GM12875 (cell line): ENCODE measurements around the gene HECTD3.

Experiments used
- H3K4me3 ChIP-seq: one replicate; pipeline ENCODE4 v1.5.1; 2011; ENCODE audit warnings: low read depth, low read length, control low read depth
- TF ChIP-seq, protein P1 (sequence below): IDR thresholded peaks from 2 replicates; pipeline ENCODE4 v1.5.1; 2011; ENCODE audit warnings: low read depth, mild to moderate bottlenecking, control low read depth, inconsistent platforms, low read length, moderate library complexity, borderline replicate concordance; ENCODE audit not compliant: insufficient read depth

HECTD3 gene

GRCh38 chr1:45014321-45015028 lies 3.4 kb upstream of the HECTD3 start:
- TF ChIP-seq, protein P1, sequence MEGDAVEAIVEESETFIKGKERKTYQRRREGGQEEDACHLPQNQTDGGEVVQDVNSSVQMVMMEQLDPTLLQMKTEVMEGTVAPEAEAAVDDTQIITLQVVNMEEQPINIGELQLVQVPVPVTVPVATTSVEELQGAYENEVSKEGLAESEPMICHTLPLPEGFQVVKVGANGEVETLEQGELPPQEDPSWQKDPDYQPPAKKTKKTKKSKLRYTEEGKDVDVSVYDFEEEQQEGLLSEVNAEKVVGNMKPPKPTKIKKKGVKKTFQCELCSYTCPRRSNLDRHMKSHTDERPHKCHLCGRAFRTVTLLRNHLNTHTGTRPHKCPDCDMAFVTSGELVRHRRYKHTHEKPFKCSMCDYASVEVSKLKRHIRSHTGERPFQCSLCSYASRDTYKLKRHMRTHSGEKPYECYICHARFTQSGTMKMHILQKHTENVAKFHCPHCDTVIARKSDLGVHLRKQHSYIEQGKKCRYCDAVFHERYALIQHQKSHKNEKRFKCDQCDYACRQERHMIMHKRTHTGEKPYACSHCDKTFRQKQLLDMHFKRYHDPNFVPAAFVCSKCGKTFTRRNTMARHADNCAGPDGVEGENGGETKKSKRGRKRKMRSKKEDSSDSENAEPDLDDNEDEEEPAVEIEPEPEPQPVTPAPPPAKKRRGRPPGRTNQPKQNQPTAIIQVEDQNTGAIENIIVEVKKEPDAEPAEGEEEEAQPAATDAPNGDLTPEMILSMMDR, result peak; percentile 91
- no peak overlapping the region for H3K4me3 ChIP-seq

DNA sequence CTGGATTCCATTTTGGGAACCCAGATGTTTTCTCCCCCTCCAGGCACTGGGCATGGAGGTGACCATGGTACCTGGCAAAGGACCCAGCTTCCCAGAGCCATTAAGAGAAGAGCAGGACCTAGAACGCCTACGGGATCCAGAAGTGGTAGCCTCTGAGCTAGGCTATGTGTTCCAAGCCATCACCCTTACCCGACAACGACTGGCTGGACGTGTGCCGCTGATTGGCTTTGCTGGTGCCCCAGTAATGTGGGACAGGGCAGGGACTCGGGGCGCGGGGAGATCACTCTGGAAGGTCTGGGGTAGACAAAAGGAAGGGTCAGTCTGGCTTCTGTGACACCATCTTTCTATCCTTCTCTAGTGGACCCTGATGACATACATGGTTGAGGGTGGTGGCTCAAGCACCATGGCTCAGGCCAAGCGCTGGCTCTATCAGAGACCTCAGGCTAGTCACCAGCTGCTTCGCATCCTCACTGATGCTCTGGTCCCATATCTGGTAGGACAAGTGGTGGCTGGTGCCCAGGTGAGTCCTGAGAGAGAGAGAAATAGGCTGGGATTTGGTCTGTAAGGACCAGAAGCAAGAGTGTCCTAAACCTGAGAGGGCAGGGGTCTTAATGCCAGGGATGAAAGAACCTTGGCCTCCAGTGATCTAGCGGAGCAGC lies 2.6 kb upstream of the HECTD3 start:
- TF ChIP-seq, protein P1, result no peak
- H3K4me3 ChIP-seq, result no peak overlapping the region

DNA sequence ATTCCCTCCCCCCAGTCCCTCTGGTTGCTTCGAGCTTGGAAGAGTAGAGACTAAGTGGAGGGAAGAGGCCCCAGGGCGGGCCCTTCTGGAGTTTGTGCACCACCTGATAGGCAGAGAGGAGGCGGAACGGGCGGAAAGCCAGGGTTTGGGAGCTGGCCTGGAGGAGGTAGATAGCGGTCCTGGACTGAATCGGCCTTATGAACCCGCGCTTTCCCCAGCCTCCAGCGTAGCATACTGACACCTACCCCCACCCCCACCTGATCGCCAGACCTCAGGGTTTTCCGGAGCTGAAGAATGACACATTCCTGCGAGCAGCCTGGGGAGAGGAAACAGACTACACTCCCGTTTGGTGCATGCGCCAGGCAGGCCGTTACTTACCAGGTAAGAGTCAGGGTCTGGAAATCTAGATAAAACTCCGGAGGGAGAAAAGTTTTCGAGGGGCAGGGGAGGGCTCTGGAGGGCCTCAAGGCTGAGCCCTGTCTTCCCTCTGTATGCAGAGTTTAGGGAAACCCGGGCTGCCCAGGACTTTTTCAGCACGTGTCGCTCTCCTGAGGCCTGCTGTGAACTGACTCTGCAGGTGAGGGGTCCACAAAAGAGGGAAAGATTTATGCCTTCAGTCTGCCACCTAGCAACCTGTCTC lies 1.6 kb upstream of the HECTD3 start:
- H3K4me3 ChIP-seq, result peak overlapping the region; percentile 65
- TF ChIP-seq, protein P1, result no peak

GRCh38 chr1:45011837-45012638 lies 914 bp upstream of the HECTD3 start, which contains the start of gene UROD:
Gene UROD (plus strand): TSS chr1:45012254. CDS start chr1:45012266, 12 bp downstream.
- TF ChIP-seq, protein P1, result no peak
- H3K4me3 ChIP-seq, result peak within 1 kb of the TSS; percentile 90

- peak overlapping the region; percentile 90 for H3K4me3 ChIP-seq
- TF ChIP-seq, protein P1, result no peak
Observed at GRCh38 chr1:45009956-45010854, 919 bp downstream of the HECTD3 start.

DNA sequence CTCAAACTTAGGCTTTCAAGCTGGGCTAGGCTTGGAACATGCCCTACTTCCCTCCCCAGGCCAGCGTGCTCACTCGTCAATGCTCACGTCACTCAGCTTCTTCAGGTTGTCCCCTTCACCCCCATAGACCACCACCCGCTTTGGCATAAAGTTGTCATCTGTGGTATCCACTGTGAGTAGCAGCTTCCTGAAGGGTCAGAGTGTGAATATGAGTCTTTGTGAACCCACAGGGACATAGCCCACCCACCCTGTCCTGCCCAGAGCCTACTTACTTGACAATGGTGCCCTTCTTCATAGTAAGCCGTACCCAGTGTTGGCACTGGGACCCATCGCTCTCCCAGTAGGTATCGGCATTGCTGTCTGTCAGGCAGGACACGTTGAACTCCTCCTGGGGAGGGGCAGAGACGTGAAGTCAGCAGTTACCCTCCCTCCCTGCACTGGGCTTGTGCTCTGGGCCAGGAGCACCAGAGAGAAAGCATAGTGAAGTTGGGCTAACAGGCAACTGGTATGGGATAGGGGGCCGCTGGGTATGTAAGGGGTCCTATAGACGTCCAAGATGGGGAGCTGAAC lies 1.7 kb downstream of the HECTD3 start:
- TF ChIP-seq, protein P1, result no peak
- H3K4me3 ChIP-seq, result no peak overlapping the region
